Skeletal muscle tissue (tissue), 4 donors: ENCODE results near the gene TVP23C. TPM values are rescaled to one million over a fixed set of nuclear protein-coding genes. Genes with fewer than 3 reads are reported as not detected.

ENCODE experiments used
- H3K27ac ChIP-seq: one replicate; pipeline ENCODE4 v1.7.0; 2013; ENCODE audit warnings: mild to moderate bottlenecking, low read depth, low read length, inconsistent platforms
- H3K27me3 ChIP-seq, 3 donors: one replicate each; pipeline ENCODE4 v1.7.0; 2013; ENCODE audit warnings: low read length in 3 of 3; ENCODE audit not compliant: control insufficient read depth in 3 of 3, insufficient read depth in 3 of 3
- H3K36me3 ChIP-seq, 3 donors: one replicate each; pipeline ENCODE4 v1.7.0; 2013; ENCODE audit warnings: low read length in 3 of 3; ENCODE audit not compliant: control insufficient read depth in 3 of 3, insufficient read depth in 3 of 3
- H3K4me1 ChIP-seq, 3 donors: one replicate each; pipeline ENCODE4 v1.7.0; 2013; ENCODE audit warnings: low read length in 3 of 3, mild to moderate bottlenecking in 3 of 3; ENCODE audit not compliant: control insufficient read depth in 3 of 3, insufficient read depth in 3 of 3
- H3K4me3 ChIP-seq, 3 donors: one replicate each; pipeline ENCODE4 v1.7.0; 2013; ENCODE audit warnings: low read length in 3 of 3
- H3K9ac ChIP-seq, 3 donors: one replicate each; pipeline ENCODE4 v1.7.0; 2013; ENCODE audit warnings: low read length in 3 of 3, mild to moderate bottlenecking in 3 of 3, moderate library complexity in 2 of 3, low read depth in 1 of 3
- H3K9me3 ChIP-seq, 3 donors: one replicate each; pipeline ENCODE4 v1.7.0; 2013; ENCODE audit warnings: low read length in 3 of 3; ENCODE audit not compliant: control insufficient read depth in 3 of 3
- total RNA-seq: library from RNA; depleted of rRNA; stranded (reverse); fragments of >200 nt; gene quantifications from one replicate; pipeline ENCODE4 v1.2.3, GENCODE V29; 2014
- donor health status: Osteomylitis.

Gene TVP23C
- total RNA-seq, 1 donor from 2014 or later = 32.9 TPM

DNA sequence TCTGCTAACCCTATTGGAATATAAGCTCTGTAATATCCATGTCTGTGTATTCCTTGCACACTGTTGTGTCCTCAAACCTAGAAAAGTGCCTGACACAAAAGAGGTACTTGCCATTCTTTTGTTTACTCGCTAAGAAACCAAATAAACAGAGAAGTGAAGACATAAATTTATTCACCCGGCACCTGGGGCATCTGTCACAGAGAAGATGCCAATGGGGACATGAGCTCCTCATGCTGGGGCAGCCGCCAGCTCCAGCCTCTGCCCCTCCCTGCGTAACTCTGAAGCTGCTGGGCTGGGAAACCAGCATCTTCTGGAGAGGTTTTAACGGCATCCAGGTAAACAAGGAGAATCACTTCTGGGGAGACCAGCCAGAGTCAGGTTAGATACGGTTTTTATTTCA, 80.8 kb downstream of the TVP23C start:
- H3K27ac ChIP-seq = no peak overlapping the region
- H3K4me1 ChIP-seq = peaks cover 5 to 12% (median 6%) of the 10 kb centered on the region in 3 donors
- H3K27me3 ChIP-seq = no peaks in the 10 kb centered on the region
- H3K9me3 ChIP-seq = no peaks in the 10 kb centered on the region
- no peak overlapping the region for H3K9ac ChIP-seq
- no peaks in the 10 kb centered on the region for H3K36me3 ChIP-seq
- no peak overlapping the region for H3K4me3 ChIP-seq

DNA sequence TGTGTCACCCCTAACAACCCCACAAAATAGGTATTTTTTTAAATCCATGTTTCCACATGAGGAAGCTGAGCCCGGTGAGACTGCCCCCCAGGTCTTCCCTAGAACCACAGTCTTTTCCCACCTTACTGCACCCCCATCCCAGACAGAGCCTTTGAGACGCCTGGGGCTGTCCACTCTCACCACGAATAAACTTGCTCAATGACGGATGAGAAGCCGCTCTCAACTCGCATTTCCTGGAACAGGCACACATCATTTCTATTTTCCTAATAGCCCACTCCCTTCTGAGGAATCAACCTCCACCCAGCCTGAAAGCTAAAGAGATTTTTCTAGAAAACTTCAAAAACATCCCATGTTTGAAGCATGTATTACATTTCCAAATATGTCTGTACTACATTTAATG, 81.8 kb downstream of the TVP23C start:
- H3K36me3 ChIP-seq = no peaks in the 10 kb centered on the region
- no peak overlapping the region for H3K4me3 ChIP-seq
- H3K9ac ChIP-seq = no peak overlapping the region
- no peaks in the 10 kb centered on the region for H3K9me3 ChIP-seq
- no peak overlapping the region for H3K27ac ChIP-seq
- peaks cover 5 to 12% (median 6%) of the 10 kb centered on the region in 3 donors for H3K4me1 ChIP-seq
- no peaks in the 10 kb centered on the region for H3K27me3 ChIP-seq

DNA sequence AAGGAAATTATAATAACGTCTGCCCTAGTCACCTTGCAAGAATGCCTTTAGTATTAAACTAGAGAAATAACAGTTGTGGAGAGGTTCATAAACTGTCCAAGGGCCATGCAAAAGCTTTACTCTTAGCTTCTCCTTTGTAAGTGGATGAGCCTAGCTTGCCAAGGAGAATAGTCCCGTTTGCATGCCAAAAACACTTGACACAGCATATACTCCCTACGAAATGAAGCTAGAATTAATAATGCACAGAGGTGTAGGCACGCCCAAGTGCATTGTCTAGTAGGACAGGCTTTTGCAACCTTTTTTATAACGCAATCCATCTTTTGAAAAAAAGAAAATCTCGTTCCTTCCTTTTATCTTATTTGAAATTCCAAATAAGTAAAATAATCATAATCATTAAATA, 83.1 kb downstream of the TVP23C start:
- H3K4me3 ChIP-seq = no peak overlapping the region
- H3K27me3 ChIP-seq = no peaks in the 10 kb centered on the region

DNA sequence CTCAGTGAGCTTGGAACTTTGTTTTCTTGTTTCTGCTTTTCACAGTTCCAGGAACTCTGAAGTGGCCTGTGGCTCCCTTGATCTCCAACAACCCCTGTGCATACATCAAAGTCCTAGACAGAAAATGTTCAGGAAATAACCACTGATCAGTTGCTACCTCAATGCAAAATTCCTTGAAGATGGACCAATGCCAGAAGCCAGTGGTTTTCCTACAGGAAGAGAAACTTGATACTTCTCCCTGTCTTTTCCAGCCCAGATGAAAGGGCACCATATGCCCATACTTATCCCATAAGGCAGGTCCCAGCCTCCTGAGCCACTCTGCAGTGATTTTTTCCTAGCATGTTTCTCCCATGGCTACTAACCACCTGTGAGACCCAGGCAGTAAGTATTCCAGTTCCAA, 83.6 kb downstream of the TVP23C start:
- Histone ChIP-seq H3K27ac (no peak overlapping the region), H3K9ac (no peak overlapping the region), H3K4me3 (no peak overlapping the region), H3K4me1 (peaks cover 5 to 12% (median 6%) of the 10 kb centered on the region in 3 donors), H3K36me3 (no peaks in the 10 kb centered on the region), H3K27me3 (no peaks in the 10 kb centered on the region), H3K9me3 (no peaks in the 10 kb centered on the region)

More for the DNA sequence above, 83.1 kb downstream of the TVP23C start:
- no peaks in the 10 kb centered on the region for H3K36me3 ChIP-seq
- no peaks in the 10 kb centered on the region for H3K9me3 ChIP-seq
- H3K4me1 ChIP-seq = peaks cover 5 to 12% (median 6%) of the 10 kb centered on the region in 3 donors
- no peak overlapping the region for H3K9ac ChIP-seq
- H3K27ac ChIP-seq = no peak overlapping the region

DNA sequence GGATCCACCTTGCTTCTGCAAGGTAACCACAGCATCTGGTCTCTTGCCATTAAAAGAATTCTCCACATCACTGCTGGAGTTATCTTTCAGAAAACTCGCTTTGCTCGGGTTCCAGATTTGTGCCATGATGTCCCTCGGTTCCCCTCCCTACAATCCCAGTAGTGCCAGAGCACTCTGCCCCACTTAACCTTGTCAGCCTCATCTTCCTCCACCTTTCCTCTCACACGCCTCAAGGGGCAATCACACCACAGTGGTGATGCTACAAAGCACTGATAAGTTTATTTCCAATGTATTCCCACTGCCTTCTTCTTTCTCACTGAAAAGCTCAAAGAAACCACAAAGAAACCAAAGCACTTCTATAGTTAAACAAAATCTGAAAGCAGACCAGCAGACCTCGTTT, 84.4 kb downstream of the TVP23C start:
- H3K9ac ChIP-seq = no peak overlapping the region
- peaks cover 5 to 12% (median 6%) of the 10 kb centered on the region in 3 donors for H3K4me1 ChIP-seq
- no peak overlapping the region for H3K4me3 ChIP-seq
- H3K27me3 ChIP-seq = no peaks in the 10 kb centered on the region
- H3K27ac ChIP-seq = no peak overlapping the region
- H3K9me3 ChIP-seq = no peaks in the 10 kb centered on the region
- H3K36me3 ChIP-seq = no peaks in the 10 kb centered on the region

DNA sequence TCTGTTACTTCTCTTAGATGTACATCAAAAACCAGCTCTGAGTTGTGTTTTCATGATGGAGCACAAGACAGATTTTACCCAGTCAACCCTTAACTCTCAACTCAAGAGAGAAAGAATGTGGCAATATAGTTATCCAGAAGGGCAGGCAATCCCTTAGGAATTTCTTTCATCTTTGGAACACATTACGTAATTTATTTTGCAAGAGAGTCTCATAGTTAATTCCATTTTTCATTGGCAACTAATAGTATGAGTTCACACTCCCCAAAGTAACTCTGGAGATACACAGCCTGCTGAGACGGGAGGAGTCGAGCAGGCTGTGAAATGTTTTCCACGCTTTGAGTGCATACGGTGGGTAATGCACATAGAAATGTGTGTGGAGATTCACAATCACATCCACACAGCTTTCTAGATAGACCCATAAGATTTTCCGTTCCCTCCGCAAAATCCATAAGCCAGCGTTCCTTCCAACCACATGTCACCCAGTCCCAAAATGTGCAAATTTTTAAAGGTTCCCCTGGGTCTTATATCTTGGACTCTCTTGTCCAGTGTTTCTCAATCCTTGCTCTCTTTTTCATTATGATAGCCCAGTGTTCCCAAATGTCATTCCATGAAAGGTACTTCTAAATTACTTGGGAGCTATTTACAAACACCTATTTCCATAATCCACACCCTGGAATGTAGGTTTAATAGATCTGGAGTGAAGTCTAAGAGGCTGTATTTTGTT, 87.5 kb downstream of the TVP23C start:
- Histone ChIP-seq H3K4me1 (peaks cover 0 to 5% (median 0%) of the 10 kb centered on the region in 3 donors), H3K27ac (no peak overlapping the region), H3K36me3 (no peaks in the 10 kb centered on the region), H3K9ac (no peak overlapping the region), H3K27me3 (no peaks in the 10 kb centered on the region), H3K9me3 (no peaks in the 10 kb centered on the region), H3K4me3 (no peak overlapping the region)

DNA sequence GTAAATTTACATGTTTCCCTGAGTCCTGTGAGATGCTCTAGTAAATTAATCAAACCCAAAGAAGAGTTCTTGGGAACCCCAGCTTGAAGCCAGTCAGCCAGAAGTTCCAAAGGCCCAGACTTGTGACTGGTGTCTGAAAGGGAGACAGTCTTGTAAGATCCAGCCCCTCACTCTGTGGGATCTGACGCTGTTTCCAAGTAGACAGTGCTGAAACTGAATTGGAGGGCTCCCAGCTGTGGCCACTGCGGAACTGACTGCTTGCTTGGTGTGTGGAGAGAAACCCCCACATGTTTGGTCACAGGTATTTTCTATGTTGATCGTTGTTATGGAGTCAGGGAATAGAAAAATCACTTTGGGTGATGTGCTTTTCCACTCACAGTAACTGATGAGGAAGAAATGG, 90.4 kb downstream of the TVP23C start:
- H3K9me3 ChIP-seq = no peaks in the 10 kb centered on the region
- no peaks in the 10 kb centered on the region for H3K36me3 ChIP-seq
- no peaks in the 10 kb centered on the region for H3K27me3 ChIP-seq
- H3K27ac ChIP-seq = no peak overlapping the region
- H3K4me3 ChIP-seq = no peak overlapping the region
- H3K9ac ChIP-seq = no peak overlapping the region
- peaks cover 3 to 8% (median 4%) of the 10 kb centered on the region in 3 donors for H3K4me1 ChIP-seq

DNA sequence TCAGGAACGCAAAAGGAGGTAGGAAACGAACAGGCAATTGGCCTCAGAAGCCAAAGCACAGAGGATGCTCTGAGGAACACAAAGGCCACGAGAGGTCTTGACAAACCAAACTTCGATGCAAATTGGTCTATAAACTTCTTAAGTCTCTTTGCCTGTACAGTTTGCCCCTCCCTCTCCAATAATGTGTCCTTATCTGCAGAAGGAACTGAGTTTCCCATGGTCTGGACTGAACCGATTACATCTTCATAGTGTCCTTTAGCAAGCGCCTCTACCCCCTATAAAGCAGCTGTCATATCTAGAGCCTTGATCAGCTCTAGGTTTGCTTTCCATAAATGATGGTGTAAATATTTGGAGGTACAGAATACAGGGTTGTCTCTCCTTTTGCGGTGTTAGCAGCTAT, 92.7 kb downstream of the TVP23C start:
- Histone ChIP-seq H3K27me3 (no peaks in the 10 kb centered on the region), H3K4me3 (no peak overlapping the region), H3K27ac (no peak overlapping the region), H3K9ac (no peak overlapping the region), H3K9me3 (no peaks in the 10 kb centered on the region), H3K4me1 (peaks cover 3 to 8% (median 4%) of the 10 kb centered on the region in 3 donors), H3K36me3 (no peaks in the 10 kb centered on the region)

DNA sequence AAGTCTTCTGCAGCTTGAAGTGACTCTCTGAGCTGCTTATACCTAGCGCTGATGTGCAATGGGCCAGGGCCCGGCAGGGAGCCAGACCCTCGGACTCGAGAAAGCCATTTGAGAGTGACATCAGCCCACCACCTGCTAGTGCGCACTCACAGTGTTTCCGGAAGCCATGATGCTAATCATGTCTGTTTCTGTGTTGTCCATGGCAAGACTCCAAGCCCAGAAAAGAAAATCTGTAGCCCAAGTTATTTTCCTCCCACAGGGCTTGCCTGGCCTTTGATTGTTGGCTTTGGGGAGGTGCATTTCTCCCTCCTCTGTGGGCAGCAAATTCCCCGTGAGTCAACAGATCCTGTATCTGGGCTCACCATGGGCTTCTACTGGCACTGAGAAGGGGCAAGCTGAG, 94.0 kb downstream of the TVP23C start:
- Histone ChIP-seq H3K27me3 (no peaks in the 10 kb centered on the region), H3K36me3 (no peaks in the 10 kb centered on the region), H3K4me1 (peaks cover 10 to 19% (median 11%) of the 10 kb centered on the region in 3 donors), H3K27ac (no peak overlapping the region), H3K9me3 (no peaks in the 10 kb centered on the region), H3K9ac (no peak overlapping the region), H3K4me3 (no peak overlapping the region)

DNA sequence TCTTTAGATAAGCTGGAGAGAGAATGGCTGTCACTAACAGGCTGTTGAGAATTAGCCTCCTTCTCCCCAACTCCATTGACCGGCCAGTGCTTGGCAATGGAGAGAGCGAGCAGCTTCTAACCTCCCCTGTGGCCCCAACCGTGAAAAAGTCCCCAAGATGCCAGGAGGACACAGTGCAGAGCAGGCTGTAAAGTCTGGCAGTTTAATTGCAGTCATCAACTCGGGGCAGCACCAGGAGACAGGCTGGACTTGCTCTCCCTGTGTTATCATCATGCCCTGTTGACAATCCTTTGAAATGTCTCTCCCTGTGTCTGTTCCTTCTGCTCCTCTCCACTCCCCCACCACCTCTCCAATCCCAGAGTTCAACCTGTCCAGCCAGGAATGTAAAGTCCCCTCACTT, 95.2 kb downstream of the TVP23C start:
- Histone ChIP-seq H3K9me3 (no peaks in the 10 kb centered on the region), H3K9ac (no peak overlapping the region), H3K4me3 (no peak overlapping the region), H3K36me3 (no peaks in the 10 kb centered on the region), H3K4me1 (peaks cover 22 to 30% (median 22%) of the 10 kb centered on the region in 3 donors), H3K27me3 (no peaks in the 10 kb centered on the region), H3K27ac (no peak overlapping the region)
